Transverse colon (tissue), 3 donors: ENCODE measurements around the gene GOLGA2.

Experiments
- EP300 ChIP-seq: sonication (generic); formaldehyde crosslinking; IDR thresholded peaks from one replicate; pipeline ENCODE4 v1.6.1; 2017; ENCODE audit warnings: antibody characterized with exemption, low read depth
- POLR2A ChIP-seq: fragments of 450-650 bp; IDR thresholded peaks from one replicate; pipeline ENCODE4 v1.6.1; 2016; ENCODE audit warnings: antibody characterized with exemption, mild to moderate bottlenecking, moderate library complexity
- TF ChIP-seq, protein P1 (sequence below), 5 experiments: fragments of 200-600 bp in 3 of 5; fragments of 450-650 bp in 2 of 5; sonication (generic) in 3 of 5; IDR thresholded peaks; 1 replicate in 2 of 5; 2 replicates in 3 of 5; pipeline ENCODE4 v1.5.1; 2016 to 2017; ENCODE audit warnings: antibody characterized with exemption in 5 of 5, inconsistent platforms in 3 of 5, mild to moderate bottlenecking in 2 of 5, moderate library complexity in 1 of 5

DNA sequence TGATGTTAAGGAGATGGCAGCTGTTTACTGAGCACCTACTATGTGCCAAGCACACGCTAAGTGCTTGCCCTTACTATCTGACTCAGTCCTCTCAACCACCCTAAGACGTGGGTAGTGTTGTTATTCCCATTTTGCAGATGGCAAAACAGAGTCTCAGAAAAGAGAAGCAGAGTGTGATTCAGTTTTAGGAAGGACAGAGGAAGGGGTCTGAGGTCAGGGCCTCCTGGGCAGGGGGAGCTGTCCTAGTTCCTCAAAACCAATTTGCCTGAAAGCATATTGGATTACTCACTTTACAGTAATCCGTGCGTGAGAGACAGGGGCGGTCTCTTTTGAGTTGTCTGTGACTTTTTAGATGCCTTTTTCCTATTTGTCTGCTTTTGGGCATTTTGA lies 49.4 kb downstream of the GOLGA2 start:
- TF ChIP-seq, protein P1, sequence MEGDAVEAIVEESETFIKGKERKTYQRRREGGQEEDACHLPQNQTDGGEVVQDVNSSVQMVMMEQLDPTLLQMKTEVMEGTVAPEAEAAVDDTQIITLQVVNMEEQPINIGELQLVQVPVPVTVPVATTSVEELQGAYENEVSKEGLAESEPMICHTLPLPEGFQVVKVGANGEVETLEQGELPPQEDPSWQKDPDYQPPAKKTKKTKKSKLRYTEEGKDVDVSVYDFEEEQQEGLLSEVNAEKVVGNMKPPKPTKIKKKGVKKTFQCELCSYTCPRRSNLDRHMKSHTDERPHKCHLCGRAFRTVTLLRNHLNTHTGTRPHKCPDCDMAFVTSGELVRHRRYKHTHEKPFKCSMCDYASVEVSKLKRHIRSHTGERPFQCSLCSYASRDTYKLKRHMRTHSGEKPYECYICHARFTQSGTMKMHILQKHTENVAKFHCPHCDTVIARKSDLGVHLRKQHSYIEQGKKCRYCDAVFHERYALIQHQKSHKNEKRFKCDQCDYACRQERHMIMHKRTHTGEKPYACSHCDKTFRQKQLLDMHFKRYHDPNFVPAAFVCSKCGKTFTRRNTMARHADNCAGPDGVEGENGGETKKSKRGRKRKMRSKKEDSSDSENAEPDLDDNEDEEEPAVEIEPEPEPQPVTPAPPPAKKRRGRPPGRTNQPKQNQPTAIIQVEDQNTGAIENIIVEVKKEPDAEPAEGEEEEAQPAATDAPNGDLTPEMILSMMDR (IDR thresholded peaks at IDR 0.05), result no peak
- no peak for TF ChIP-seq POLR2A
- TF ChIP-seq EP300, result no peak
